Neural crest cell (in vitro differentiated cells): ENCODE measurements around the gene CDH13. TPM values are rescaled to one million over a fixed set of nuclear protein-coding genes. Genes with fewer than 3 reads are reported as not detected.
A peak's percentile ranks its signal among the peaks of the same experiment; 100 is the strongest.

Experiments
- DNase-seq: peaks from one replicate; pipeline ENCODE4 v3.0.0; 2021; ENCODE audit warnings: low read depth, mixed read lengths, low spot score
- H3K27ac Mint-ChIP-seq: one replicate; pipeline ENCODE4 v1.8.0; 2021; ENCODE audit warnings: mild to moderate bottlenecking, mixed read lengths; ENCODE audit not compliant: unreplicated experiment
- H3K27me3 Mint-ChIP-seq: 2 replicates; pipeline ENCODE4 v1.8.0; 2021; ENCODE audit warnings: low read depth, mild to moderate bottlenecking, mixed read lengths
- H3K36me3 Mint-ChIP-seq: 2 replicates; pipeline ENCODE4 v1.8.0; 2021; ENCODE audit warnings: low read depth, mild to moderate bottlenecking, mixed read lengths
- H3K4me1 Mint-ChIP-seq: 2 replicates; pipeline ENCODE4 v1.8.0; 2021; ENCODE audit warnings: mixed read lengths
- H3K4me3 Mint-ChIP-seq: one replicate; pipeline ENCODE4 v1.8.0; 2021; ENCODE audit warnings: mild to moderate bottlenecking, mixed read lengths
- H3K9me3 Mint-ChIP-seq: 2 replicates; pipeline ENCODE4 v1.8.0; 2021; ENCODE audit warnings: mixed read lengths
- long read RNA-seq: library from polyadenylated mRNA; unstranded; transcript quantifications from one replicate; pipeline ENCODE4 v2.0.0, GENCODE V29; 2020
- total RNA-seq: library from RNA; stranded (reverse); gene quantifications from 2 replicates; pipeline ENCODE4 v1.2.1, GENCODE V29; 2021
- TF ChIP-seq, protein P1 (sequence below): fragments of 200-600 bp; sonication (generic); conservative IDR thresholded peaks from 2 replicates; pipeline ENCODE4 v1.5.0; 2021; ENCODE audit warnings: antibody characterized with exemption, mild to moderate bottlenecking

The CDH13 gene
- 1.1 and 1.4 TPM in 2 replicates for total RNA-seq
- long read RNA-seq, partial matches to known transcripts = 3 of 5 reads
- long read RNA-seq, other reads (novel, unspliced or antisense) = 2 of 5 reads

DNA sequence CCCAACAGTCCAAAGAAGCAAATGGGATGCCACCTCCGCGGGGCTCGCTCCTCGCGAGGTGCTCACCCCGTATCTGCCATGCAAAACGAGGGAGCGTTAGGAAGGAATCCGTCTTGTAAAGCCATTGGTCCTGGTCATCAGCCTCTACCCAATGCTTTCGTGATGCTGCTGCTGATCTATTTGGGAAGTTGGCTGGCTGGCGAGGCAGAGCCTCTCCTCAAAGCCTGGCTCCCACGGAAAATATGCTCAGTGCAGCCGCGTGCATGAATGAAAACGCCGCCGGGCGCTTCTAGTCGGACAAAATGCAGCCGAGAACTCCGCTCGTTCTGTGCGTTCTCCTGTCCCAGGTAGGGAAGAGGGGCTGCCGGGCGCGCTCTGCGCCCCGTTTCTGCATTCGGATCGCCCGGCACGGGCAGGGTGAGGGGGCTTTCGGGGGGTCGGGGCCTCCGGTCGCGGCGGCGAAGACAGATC lies at the start of gene CDH13:
Gene CDH13 (plus strand): TSS at position 179 of the 471 bp plus-strand sequence.
- no peaks in the 10 kb centered on the region for H3K36me3 Mint-ChIP-seq
- TF ChIP-seq, protein P1, sequence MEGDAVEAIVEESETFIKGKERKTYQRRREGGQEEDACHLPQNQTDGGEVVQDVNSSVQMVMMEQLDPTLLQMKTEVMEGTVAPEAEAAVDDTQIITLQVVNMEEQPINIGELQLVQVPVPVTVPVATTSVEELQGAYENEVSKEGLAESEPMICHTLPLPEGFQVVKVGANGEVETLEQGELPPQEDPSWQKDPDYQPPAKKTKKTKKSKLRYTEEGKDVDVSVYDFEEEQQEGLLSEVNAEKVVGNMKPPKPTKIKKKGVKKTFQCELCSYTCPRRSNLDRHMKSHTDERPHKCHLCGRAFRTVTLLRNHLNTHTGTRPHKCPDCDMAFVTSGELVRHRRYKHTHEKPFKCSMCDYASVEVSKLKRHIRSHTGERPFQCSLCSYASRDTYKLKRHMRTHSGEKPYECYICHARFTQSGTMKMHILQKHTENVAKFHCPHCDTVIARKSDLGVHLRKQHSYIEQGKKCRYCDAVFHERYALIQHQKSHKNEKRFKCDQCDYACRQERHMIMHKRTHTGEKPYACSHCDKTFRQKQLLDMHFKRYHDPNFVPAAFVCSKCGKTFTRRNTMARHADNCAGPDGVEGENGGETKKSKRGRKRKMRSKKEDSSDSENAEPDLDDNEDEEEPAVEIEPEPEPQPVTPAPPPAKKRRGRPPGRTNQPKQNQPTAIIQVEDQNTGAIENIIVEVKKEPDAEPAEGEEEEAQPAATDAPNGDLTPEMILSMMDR = no peak
- H3K4me3 Mint-ChIP-seq = peak within 1 kb of the TSS; percentile 85
- H3K27me3 Mint-ChIP-seq = peaks cover 88% of the 10 kb centered on the region
- H3K9me3 Mint-ChIP-seq = no peaks in the 10 kb centered on the region
- H3K27ac Mint-ChIP-seq = no peak within 1 kb of the TSS
- H3K4me1 Mint-ChIP-seq = peaks cover 11% of the 10 kb centered on the region
- no peak for DNase-seq

DNA sequence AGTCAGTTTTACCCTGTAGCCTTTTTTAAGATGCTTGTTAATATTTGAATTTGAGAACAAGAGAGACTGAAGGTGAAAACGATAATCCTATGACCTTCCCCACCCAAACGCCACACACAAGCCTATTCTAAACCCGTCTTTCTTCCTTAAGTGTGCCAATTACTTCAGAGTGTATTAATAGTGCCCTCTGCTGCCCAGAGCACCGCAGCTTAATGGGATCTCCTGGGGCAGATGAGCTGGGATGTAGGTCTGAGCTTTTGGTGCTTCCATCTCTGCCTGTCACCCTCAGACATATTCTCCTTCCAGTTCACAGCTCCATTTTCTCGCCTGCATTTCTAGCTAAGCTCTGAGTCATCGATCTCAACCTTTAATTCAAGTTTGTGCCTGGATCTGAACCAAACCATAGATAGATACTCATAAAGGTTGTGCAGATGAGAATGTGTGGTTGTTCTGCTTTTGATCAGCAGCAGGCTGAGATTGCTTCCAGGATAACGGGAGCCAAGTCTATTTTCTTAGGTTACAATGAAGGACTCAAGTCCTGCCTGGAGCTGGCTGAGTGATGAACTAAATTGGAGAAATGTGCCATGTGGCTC lies 46.4 kb upstream of the CDH13 start:
- no peaks in the 10 kb centered on the region for H3K9me3 Mint-ChIP-seq
- TF ChIP-seq, protein P1 = peak; percentile 40
- no peaks in the 10 kb centered on the region for H3K4me1 Mint-ChIP-seq
- no peaks in the 10 kb centered on the region for H3K36me3 Mint-ChIP-seq
- H3K27me3 Mint-ChIP-seq = peaks cover 7% of the 10 kb centered on the region
- no peak overlapping the region for H3K27ac Mint-ChIP-seq
- no peak for DNase-seq
- H3K4me3 Mint-ChIP-seq = no peak overlapping the region

DNA sequence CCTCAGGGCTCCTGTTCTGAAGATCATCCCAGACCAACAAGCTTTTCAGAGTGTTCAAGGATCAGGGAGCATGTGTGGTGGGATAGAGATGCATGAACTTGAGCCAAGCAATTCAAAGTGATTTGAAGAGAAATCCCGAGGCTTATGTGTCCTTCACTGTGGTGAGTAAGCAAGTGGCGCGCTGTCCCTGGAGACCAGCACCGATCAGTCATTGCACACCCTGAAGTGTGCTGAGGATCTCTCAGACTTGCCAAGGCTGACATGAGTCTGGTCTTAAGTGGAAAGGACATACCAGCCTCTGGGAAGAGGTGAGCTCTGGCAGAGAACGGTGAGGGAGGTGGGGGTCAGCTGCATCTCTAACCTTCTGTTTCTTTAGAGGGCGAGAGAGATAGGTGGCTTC lies 43.8 kb upstream of the CDH13 start:
- no peaks in the 10 kb centered on the region for H3K36me3 Mint-ChIP-seq
- no peak overlapping the region for H3K27ac Mint-ChIP-seq
- DNase-seq = no peak
- H3K4me3 Mint-ChIP-seq = no peak overlapping the region
- H3K4me1 Mint-ChIP-seq = no peaks in the 10 kb centered on the region
- no peaks in the 10 kb centered on the region for H3K9me3 Mint-ChIP-seq
- TF ChIP-seq, protein P1 = no peak
- peaks cover 2% of the 10 kb centered on the region for H3K27me3 Mint-ChIP-seq

DNA sequence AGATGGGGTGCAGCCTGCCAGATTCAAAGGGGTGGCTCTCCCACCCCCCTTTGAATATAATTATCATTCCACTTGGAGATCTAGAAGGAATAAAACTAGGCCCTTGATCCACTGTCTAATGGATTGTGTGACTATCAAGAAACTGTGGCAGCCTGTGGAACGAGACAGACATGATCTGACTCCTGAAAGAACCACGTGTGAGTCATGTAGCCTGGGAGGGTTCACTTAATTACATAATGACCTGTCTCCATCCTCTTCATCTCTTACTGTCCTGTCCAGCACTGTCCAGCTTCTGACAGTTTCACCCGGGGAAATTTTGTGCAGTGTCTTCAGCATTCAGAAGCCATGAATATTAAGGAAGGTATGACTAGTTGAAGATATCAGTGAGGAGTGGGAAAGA lies 43.3 kb upstream of the CDH13 start:
- no peak overlapping the region for H3K27ac Mint-ChIP-seq
- no peaks in the 10 kb centered on the region for H3K36me3 Mint-ChIP-seq
- peaks cover 2% of the 10 kb centered on the region for H3K27me3 Mint-ChIP-seq
- no peak overlapping the region for H3K4me3 Mint-ChIP-seq
- no peaks in the 10 kb centered on the region for H3K9me3 Mint-ChIP-seq
- TF ChIP-seq, protein P1 = no peak
- no peaks in the 10 kb centered on the region for H3K4me1 Mint-ChIP-seq
- no peak for DNase-seq

DNA sequence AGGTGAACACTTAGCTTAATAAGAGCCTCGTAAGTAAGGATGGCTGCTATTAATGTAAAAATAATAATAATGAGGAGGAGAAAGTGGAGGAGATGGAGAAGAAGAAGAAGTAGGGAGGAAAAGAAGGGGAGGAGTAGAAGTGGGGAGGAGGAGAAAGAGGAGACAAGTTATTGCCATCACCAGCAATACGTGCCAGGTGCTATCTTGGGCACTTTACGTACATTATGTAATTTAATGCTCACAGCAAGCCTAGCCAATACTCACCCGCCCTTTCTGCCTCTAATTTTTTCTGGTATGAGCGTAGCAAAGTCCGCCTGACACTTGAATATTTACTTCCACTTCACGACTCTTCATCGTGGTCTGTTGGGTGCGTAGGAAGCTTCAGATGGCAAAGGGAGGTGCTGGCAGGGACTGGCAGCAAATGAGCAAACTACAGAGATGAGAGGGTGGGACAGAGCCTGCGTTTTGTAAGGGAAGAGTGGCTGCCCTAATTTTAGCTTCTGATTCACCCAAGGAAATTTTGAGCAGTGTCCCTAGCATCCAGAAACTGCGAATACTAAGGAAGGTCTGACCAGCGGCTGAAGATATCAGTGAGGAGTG lies 42.1 kb upstream of the CDH13 start:
- Mint-ChIP-seq H3K4me1 (no peaks in the 10 kb centered on the region), H3K36me3 (no peaks in the 10 kb centered on the region), H3K27me3 (peaks cover 2% of the 10 kb centered on the region), H3K27ac (no peak overlapping the region), H3K4me3 (no peak overlapping the region), H3K9me3 (no peaks in the 10 kb centered on the region)
- TF ChIP-seq, protein P1 = no peak
- no peak for DNase-seq
